ENCODE results near the gene LYRM4.

The LYRM4 gene

DNA sequence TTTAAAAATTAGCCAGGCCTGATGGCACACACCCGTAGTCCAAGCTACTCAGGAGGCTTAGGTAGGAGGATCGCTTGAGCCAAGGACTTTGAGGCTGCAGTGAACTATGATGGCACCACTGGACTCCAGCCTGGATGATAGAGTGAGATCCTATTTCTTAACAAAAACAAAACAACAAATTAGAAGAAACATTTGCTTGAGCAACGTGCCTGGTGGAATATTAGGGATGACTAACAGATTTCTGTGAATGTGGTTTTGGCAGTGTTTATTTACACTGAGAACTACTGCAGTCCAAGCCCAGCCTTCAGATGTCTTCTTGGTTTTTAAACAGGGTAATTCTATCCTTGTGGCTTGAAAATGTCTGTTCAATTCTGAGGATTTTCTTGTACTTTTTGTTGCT, 166.4 kb downstream of the LYRM4 start:
- H3K9me3 ChIP-seq (ENCODE audit: control insufficient read depth, insufficient read depth, low read depth, low read length), result no peaks in the 10 kb centered on the region
- H3K4me1 ChIP-seq (ENCODE audit: control insufficient read depth, insufficient read depth, low read length), result peaks cover 19% of the 10 kb centered on the region
- ChIA-PET POLR2A (no interaction called here), CTCF (no interaction called here)
- H3K27ac ChIP-seq (ENCODE audit: extremely low read depth, low read depth, low read length), result 0 out of 2 replicates have a peak overlapping the region, but pooled peaks have one; percentile 34
- H3K4me3 ChIP-seq (ENCODE audit: low read depth, low read length), result no peak overlapping the region
- no peaks in the 10 kb centered on the region for H3K36me3 ChIP-seq (ENCODE audit: control insufficient read depth in 2 of 2, insufficient read depth in 1 of 2, low read length in 2 of 2)
- TF ChIP-seq ZNF791 (tag by site-specific recombination; IDR thresholded peaks at IDR 0.05), result no peak
- TF ChIP-seq RBAK (tag by site-specific recombination; IDR thresholded peaks at IDR 0.05), result no peak
- peak; percentile 13 for TF ChIP-seq SETDB1 (IDR thresholded peaks at IDR 0.05; ENCODE audit: insufficient read length, low read length)
- no peak for TF ChIP-seq ZNF214 (tag by site-specific recombination; IDR thresholded peaks at IDR 0.05; ENCODE audit: borderline replicate concordance)
- TF ChIP-seq, protein P1, sequence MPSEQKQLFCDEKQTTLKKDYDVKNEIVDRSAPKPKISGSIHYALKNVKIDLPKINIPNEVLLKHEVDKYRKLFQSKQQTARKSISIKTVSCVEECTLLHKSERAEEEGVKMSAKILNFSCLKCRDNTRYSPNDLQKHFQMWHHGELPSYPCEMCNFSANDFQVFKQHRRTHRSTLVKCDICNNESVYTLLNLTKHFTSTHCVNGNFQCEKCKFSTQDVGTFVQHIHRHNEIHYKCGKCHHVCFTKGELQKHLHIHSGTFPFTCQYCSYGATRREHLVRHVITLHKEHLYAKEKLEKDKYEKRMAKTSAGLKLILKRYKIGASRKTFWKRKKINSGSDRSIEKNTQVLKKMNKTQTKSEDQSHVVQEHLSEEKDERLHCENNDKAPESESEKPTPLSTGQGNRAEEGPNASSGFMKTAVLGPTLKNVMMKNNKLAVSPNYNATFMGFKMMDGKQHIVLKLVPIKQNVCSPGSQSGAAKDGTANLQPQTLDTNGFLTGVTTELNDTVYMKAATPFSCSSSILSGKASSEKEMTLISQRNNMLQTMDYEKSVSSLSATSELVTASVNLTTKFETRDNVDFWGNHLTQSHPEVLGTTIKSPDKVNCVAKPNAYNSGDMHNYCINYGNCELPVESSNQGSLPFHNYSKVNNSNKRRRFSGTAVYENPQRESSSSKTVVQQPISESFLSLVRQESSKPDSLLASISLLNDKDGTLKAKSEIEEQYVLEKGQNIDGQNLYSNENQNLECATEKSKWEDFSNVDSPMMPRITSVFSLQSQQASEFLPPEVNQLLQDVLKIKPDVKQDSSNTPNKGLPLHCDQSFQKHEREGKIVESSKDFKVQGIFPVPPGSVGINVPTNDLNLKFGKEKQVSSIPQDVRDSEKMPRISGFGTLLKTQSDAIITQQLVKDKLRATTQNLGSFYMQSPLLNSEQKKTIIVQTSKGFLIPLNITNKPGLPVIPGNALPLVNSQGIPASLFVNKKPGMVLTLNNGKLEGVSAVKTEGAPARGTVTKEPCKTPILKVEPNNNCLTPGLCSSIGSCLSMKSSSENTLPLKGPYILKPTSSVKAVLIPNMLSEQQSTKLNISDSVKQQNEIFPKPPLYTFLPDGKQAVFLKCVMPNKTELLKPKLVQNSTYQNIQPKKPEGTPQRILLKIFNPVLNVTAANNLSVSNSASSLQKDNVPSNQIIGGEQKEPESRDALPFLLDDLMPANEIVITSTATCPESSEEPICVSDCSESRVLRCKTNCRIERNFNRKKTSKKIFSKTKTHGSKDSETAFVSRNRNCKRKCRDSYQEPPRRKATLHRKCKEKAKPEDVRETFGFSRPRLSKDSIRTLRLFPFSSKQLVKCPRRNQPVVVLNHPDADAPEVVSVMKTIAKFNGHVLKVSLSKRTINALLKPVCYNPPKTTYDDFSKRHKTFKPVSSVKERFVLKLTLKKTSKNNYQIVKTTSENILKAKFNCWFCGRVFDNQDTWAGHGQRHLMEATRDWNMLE (tag by site-specific recombination; conservative IDR thresholded peaks at IDR 0.05; ENCODE audit: low read depth), result no peak
- no peak for TF ChIP-seq ATF2 (tag by site-specific recombination; IDR thresholded peaks at IDR 0.05; ENCODE audit: low read depth)
- TF ChIP-seq ZNF529 (tag by site-specific recombination; IDR thresholded peaks at IDR 0.05; ENCODE audit: insufficient replicate concordance), result no peak
- no peak for TF ChIP-seq ZNF555 (tag by site-specific recombination; conservative IDR thresholded peaks at IDR 0.05)
- TF ChIP-seq, protein P2, sequence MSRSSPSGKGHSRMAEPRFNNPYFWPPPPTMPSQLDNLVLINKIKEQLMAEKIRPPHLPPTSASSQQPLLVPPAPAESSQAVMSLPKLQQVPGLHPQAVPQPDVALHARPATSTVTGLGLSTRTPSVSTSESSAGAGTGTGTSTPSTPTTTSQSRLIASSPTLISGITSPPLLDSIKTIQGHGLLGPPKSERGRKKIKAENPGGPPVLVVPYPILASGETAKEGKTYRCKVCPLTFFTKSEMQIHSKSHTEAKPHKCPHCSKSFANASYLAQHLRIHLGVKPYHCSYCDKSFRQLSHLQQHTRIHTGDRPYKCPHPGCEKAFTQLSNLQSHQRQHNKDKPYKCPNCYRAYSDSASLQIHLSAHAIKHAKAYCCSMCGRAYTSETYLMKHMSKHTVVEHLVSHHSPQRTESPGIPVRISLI (tag by site-specific recombination; IDR thresholded peaks at IDR 0.05), result no peak
- TF ChIP-seq ZFHX2 (tag by site-specific recombination; conservative IDR thresholded peaks at IDR 0.05), result no peak
- TF ChIP-seq ZNF76 (tag by site-specific recombination; IDR thresholded peaks at IDR 0.05; ENCODE audit: borderline replicate concordance, low read depth), result no peak
- TF ChIP-seq ZBTB48 (tag by site-specific recombination; IDR thresholded peaks at IDR 0.05), result no peak
- TF ChIP-seq, protein P3, sequence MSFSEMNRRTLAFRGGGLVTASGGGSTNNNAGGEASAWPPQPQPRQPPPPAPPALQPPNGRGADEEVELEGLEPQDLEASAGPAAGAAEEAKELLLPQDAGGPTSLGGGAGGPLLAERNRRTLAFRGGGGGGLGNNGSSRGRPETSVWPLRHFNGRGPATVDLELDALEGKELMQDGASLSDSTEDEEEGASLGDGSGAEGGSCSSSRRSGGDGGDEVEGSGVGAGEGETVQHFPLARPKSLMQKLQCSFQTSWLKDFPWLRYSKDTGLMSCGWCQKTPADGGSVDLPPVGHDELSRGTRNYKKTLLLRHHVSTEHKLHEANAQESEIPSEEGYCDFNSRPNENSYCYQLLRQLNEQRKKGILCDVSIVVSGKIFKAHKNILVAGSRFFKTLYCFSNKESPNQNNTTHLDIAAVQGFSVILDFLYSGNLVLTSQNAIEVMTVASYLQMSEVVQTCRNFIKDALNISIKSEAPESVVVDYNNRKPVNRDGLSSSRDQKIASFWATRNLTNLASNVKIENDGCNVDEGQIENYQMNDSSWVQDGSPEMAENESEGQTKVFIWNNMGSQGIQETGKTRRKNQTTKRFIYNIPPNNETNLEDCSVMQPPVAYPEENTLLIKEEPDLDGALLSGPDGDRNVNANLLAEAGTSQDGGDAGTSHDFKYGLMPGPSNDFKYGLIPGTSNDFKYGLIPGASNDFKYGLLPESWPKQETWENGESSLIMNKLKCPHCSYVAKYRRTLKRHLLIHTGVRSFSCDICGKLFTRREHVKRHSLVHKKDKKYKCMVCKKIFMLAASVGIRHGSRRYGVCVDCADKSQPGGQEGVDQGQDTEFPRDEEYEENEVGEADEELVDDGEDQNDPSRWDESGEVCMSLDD (tag by site-specific recombination; IDR thresholded peaks at IDR 0.05), result no peak
- TF ChIP-seq ZNF335 (tag by site-specific recombination; conservative IDR thresholded peaks at IDR 0.05), result no peak
- peak; percentile 48; the same call in 1 of the 2 replicates for TF ChIP-seq ZNF600 (tag by site-specific recombination; IDR thresholded peaks at IDR 0.05)
- no peak for TF ChIP-seq ZNF747 (tag by site-specific recombination; IDR thresholded peaks at IDR 0.05)
- TF ChIP-seq ZSCAN30 (tag by site-specific recombination; IDR thresholded peaks at IDR 0.05), result no peak
- TF ChIP-seq ZNF302 (tag by site-specific recombination; IDR thresholded peaks at IDR 0.05; ENCODE audit: low read depth), result no peak
- 0 out of 2 replicates have a peak, but pooled peaks have one; percentile 34 for TF ChIP-seq ZNF24 (tag by site-specific recombination; IDR thresholded peaks at IDR 0.05)
- TF ChIP-seq ZNF112 (tag by site-specific recombination; IDR thresholded peaks at IDR 0.05), result no peak
- no peak for TF ChIP-seq GLI4 (tag by site-specific recombination; IDR thresholded peaks at IDR 0.05)
- TF ChIP-seq PRDM4 (tag by site-specific recombination; IDR thresholded peaks at IDR 0.05), result no peak
- no peak for TF ChIP-seq ZNF48 (tag by site-specific recombination; IDR thresholded peaks at IDR 0.05)
- no peak for TF ChIP-seq ZNF174 (tag by site-specific recombination; IDR thresholded peaks at IDR 0.05)
- TF ChIP-seq ZNF785 (tag by site-specific recombination; IDR thresholded peaks at IDR 0.05), result no peak
- TF ChIP-seq TRIM28 (IDR thresholded peaks at IDR 0.05; ENCODE audit: borderline replicate concordance, low read length), result no peak
- 0 out of 2 replicates have a peak, but pooled peaks have one; percentile 36 for TF ChIP-seq BCL11A (tag by site-specific recombination; IDR thresholded peaks at IDR 0.05; ENCODE audit: low read depth)

All from HEK293 (cell line).